DOHH2 (cell line): Measurements from ENCODE around the gene TTC28.

Experiments used
- H3F3A ChIP-seq: fragments of 200-600 bp; sonication (generic), shearing (Covaris generic); 2 replicates; pipeline ENCODE4 v1.6.0; 2016; ENCODE audit warnings: antibody characterized with exemption, mild to moderate bottlenecking; ENCODE audit not compliant: control insufficient read depth, insufficient read depth
- H3K27ac ChIP-seq: fragments of 200-600 bp; sonication (generic); 2 replicates; pipeline ENCODE4 v1.5.1; 2014; ENCODE audit warnings: low read depth, mild to moderate bottlenecking, low read length, moderate library complexity
- H3K27me3 ChIP-seq: fragments of 200-600 bp; sonication (generic); 2 replicates; pipeline ENCODE4 v1.6.1; 2014; ENCODE audit warnings: mild to moderate bottlenecking, low read length, mixed read lengths; ENCODE audit not compliant: control insufficient read depth
- H3K36me3 ChIP-seq: fragments of 200-600 bp; sonication (generic); 2 replicates; pipeline ENCODE4 v1.6.1; 2014; ENCODE audit warnings: mild to moderate bottlenecking, low read length, moderate library complexity, mixed read lengths; ENCODE audit not compliant: control insufficient read depth
- H3K4me1 ChIP-seq: fragments of 200-600 bp; sonication (generic); 2 replicates; pipeline ENCODE4 v1.6.1; 2014; ENCODE audit warnings: mild to moderate bottlenecking, low read length, mixed read lengths; ENCODE audit not compliant: control insufficient read depth
- H3K4me2 ChIP-seq: fragments of 200-600 bp; sonication (generic); 2 replicates; pipeline ENCODE4 v1.6.0; 2014; ENCODE audit warnings: mild to moderate bottlenecking, low read length, moderate library complexity
- H3K4me3 ChIP-seq: fragments of 200-600 bp; sonication (generic); 2 replicates; pipeline ENCODE4 v1.5.1; 2014; ENCODE audit warnings: mild to moderate bottlenecking, low read length, mixed read lengths
- H3K79me2 ChIP-seq: fragments of 200-600 bp; sonication (generic); 2 replicates; pipeline ENCODE4 v1.6.1; 2014; ENCODE audit warnings: mild to moderate bottlenecking, low read length, mixed read lengths; ENCODE audit not compliant: control insufficient read depth
- H3K9me2 ChIP-seq: fragments of 200-600 bp; sonication (generic); replicated peaks from 2 replicates; pipeline ENCODE4 v1.6.1; 2014; ENCODE audit warnings: mild to moderate bottlenecking, low read length, mixed read lengths; ENCODE audit not compliant: control insufficient read depth
- H3K9me3 ChIP-seq: fragments of 200-600 bp; sonication (generic); 2 replicates; pipeline ENCODE4 v1.6.1; 2014; ENCODE audit warnings: antibody characterized with exemption, low read length, mixed read lengths; ENCODE audit not compliant: control insufficient read depth, insufficient read depth
- H4K20me1 ChIP-seq: fragments of 200-600 bp; sonication (generic); 2 replicates; pipeline ENCODE4 v1.6.0; 2014; ENCODE audit warnings: low read depth, mild to moderate bottlenecking, antibody characterized with exemption, low read length, moderate library complexity; ENCODE audit not compliant: control insufficient read depth, insufficient read depth
- CTCF ChIP-seq: fragments of 200-600 bp; sonication (generic); IDR thresholded peaks from one replicate; pipeline ENCODE4 v1.5.1; 2014; ENCODE audit warnings: antibody characterized with exemption, mild to moderate bottlenecking, low read depth, low read length; ENCODE audit not compliant: poor library complexity, severe bottlenecking
- EZH2phosphoT487 ChIP-seq: fragments of 200-600 bp; sonication (generic); IDR thresholded peaks from 2 replicates; pipeline ENCODE4 v1.6.1; 2017; ENCODE audit warnings: borderline replicate concordance, mild to moderate bottlenecking, antibody characterized with exemption, low read length, moderate library complexity, mixed read lengths

The TTC28 gene

GRCh38 chr22:28249402-28249801 is 430.2 kb downstream of the TTC28 start:
- H3K9me3 ChIP-seq: no peaks in the 10 kb centered on the region
- no peak overlapping the region for H3K27ac ChIP-seq
- peaks cover 29% of the 10 kb centered on the region; the same call in 1 of the 2 replicates for H3K27me3 ChIP-seq
- no peak for TF ChIP-seq CTCF
- TF ChIP-seq EZH2phosphoT487: no peak
- no peak overlapping the region for H3K4me2 ChIP-seq
- no peaks in the 10 kb centered on the region for H3K9me2 ChIP-seq
- H3K4me3 ChIP-seq: no peak overlapping the region
- H3K36me3 ChIP-seq: no peaks in the 10 kb centered on the region
- H4K20me1 ChIP-seq: no peaks in the 10 kb centered on the region
- H3K4me1 ChIP-seq: no peaks in the 10 kb centered on the region
- no peaks in the 10 kb centered on the region for H3K79me2 ChIP-seq
- no peaks in the 10 kb centered on the region for H3F3A ChIP-seq

- no peaks in the 10 kb centered on the region for H4K20me1 ChIP-seq
- no peaks in the 10 kb centered on the region for H3K36me3 ChIP-seq
- peaks cover 31% of the 10 kb centered on the region; the same call in 1 of the 2 replicates for H3K27me3 ChIP-seq
Observed at GRCh38 chr22:28247667-28248363, 431.8 kb downstream of the TTC28 start.

GRCh38 chr22:28247136-28247535 is 432.5 kb downstream of the TTC28 start:
- no peaks in the 10 kb centered on the region for H3K36me3 ChIP-seq
- H3K9me3 ChIP-seq: no peaks in the 10 kb centered on the region
- no peaks in the 10 kb centered on the region for H3K9me2 ChIP-seq
- no peak overlapping the region for H3K27ac ChIP-seq
- no peaks in the 10 kb centered on the region for H3K79me2 ChIP-seq
- H3K4me1 ChIP-seq: no peaks in the 10 kb centered on the region
- peaks cover 31% of the 10 kb centered on the region for H3K27me3 ChIP-seq
- H3K4me2 ChIP-seq: no peak overlapping the region
- H4K20me1 ChIP-seq: no peaks in the 10 kb centered on the region
- no peaks in the 10 kb centered on the region for H3F3A ChIP-seq
- TF ChIP-seq CTCF (no peak), EZH2phosphoT487 (no peak)
- no peak overlapping the region for H3K4me3 ChIP-seq

More at GRCh38 chr22:28247667-28248363, 431.8 kb downstream of the TTC28 start:
- no peak overlapping the region for H3K4me3 ChIP-seq
- H3K4me2 ChIP-seq: no peak overlapping the region
- H3K4me1 ChIP-seq: no peaks in the 10 kb centered on the region
- no peak for TF ChIP-seq CTCF
- H3K27ac ChIP-seq: no peak overlapping the region
- no peaks in the 10 kb centered on the region for H3F3A ChIP-seq
- no peaks in the 10 kb centered on the region for H3K9me3 ChIP-seq
- H3K79me2 ChIP-seq: no peaks in the 10 kb centered on the region
- H3K9me2 ChIP-seq: no peaks in the 10 kb centered on the region
